ENCODE data around the gene MIB1.

The MIB1 gene

DNA sequence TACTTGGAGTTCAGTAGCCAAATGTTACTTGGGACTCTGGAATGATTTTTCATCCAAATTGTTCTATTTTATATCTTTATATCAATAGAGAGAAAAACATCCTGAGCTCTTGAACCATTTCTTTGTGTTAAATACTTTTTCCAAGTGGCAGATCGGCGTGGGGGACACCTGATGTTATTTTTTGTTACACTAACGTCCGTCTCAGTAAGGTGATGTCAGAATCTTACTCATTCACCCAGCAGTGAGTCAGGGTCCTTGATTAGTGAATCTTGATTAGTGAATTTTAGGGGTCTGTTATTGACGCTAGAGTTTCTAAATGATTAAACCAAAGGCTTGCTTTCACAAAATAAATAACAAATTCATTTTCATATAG is 1.7 kb downstream of the MIB1 start:
- 20 to 21% methylated on average over 4 of the region's 5 CpGs for WGBS, 2 experiments
- H3K27ac ChIP-seq (ENCODE audit: insufficient read depth, low read depth, low read length, poor library complexity, severe bottlenecking) = no peak overlapping the region

DNA sequence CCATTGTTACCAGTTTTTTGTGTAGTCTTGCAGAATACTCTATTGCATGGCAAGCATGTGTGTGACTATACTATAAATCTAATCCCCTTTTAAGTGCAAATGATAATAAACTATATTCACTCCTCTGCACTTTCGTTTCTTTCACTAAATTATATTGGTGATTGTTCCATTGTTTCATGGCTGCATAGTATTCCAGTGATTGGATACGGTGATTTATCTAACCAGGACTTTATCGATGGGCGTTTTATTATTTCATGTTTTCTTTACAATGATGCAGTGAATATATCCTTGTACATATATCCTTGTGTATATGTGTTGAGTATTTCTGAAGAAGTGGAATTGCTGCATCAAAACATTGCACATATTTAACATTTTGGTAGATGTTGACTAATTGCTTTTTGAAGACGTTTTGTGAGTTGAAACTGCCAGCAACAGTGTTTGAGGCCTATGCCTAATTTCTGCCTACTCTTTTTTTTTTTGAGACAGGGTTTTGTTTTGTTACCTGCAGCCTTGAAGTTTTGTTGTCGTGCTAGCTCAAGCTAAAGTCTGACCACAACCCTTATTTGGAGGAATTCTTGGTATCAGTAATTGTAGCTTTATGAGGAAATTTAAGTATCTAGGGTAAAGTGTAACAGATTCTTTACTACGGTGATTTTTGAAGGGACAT is 2.7 kb downstream of the MIB1 start:
- no peaks in the 10 kb centered on the region for H3K27me3 ChIP-seq (ENCODE audit: control insufficient read depth, insufficient read depth, low read length, poor library complexity, severe bottlenecking)
- H3K27ac ChIP-seq (ENCODE audit: insufficient read depth, low read depth, low read length, poor library complexity, severe bottlenecking) = no peak overlapping the region
- H3K36me3 ChIP-seq (ENCODE audit: control insufficient read depth, insufficient read depth, low read length) = no peaks in the 10 kb centered on the region
- H3K4me1 ChIP-seq (ENCODE audit: control insufficient read depth, insufficient read depth, low read length) = peaks cover 8% of the 10 kb centered on the region
- no peaks in the 10 kb centered on the region for H3K9me3 ChIP-seq (ENCODE audit: control insufficient read depth, low read length)
- 91 to 92% methylated on average over 7 of the region's 7 CpGs for WGBS, 2 experiments
- peak overlapping the region; percentile 94 for H3K4me3 ChIP-seq (ENCODE audit: insufficient read depth, low read depth, low read length)

More for the DNA sequence above, 1.7 kb downstream of the MIB1 start:
- Histone ChIP-seq H3K27me3 (ENCODE audit: control insufficient read depth, insufficient read depth, low read length, poor library complexity, severe bottlenecking) (no peaks in the 10 kb centered on the region), H3K4me1 (ENCODE audit: control insufficient read depth, insufficient read depth, low read length) (peaks cover 8% of the 10 kb centered on the region), H3K9me3 (ENCODE audit: control insufficient read depth, low read length) (no peaks in the 10 kb centered on the region), H3K36me3 (ENCODE audit: control insufficient read depth, insufficient read depth, low read length) (no peaks in the 10 kb centered on the region), H3K4me3 (ENCODE audit: insufficient read depth, low read depth, low read length) (peak overlapping the region; percentile 94)

DNA sequence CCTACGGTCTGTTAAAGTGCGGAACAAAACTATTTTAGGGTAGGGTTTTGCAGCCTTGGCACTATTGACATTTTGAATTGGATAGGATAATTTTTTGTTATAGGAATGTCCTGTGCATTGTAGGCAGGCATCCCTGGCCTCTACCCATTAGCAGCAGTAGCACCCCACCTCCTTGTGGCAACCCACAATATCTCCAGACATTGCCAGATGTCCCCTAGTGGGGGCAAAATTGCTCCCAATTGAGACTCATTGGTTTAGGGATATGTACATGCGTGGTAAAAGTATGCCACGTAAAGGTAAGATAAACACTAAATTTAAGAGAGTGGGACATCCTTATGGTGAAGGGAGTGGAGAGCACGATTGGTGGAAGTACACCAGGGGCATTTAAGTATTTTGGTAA is 4.6 kb downstream of the MIB1 start:
- Histone ChIP-seq H3K4me1 (ENCODE audit: control insufficient read depth, insufficient read depth, low read length) (peaks cover 8% of the 10 kb centered on the region), H3K27me3 (ENCODE audit: control insufficient read depth, insufficient read depth, low read length, poor library complexity, severe bottlenecking) (no peaks in the 10 kb centered on the region), H3K4me3 (ENCODE audit: insufficient read depth, low read depth, low read length) (no peak overlapping the region), H3K9me3 (ENCODE audit: control insufficient read depth, low read length) (no peaks in the 10 kb centered on the region), H3K36me3 (ENCODE audit: control insufficient read depth, insufficient read depth, low read length) (no peaks in the 10 kb centered on the region), H3K27ac (ENCODE audit: insufficient read depth, low read depth, low read length, poor library complexity, severe bottlenecking) (no peak overlapping the region)
- 97% methylated on average over 5 of the region's 5 CpGs for WGBS, 2 experiments

DNA sequence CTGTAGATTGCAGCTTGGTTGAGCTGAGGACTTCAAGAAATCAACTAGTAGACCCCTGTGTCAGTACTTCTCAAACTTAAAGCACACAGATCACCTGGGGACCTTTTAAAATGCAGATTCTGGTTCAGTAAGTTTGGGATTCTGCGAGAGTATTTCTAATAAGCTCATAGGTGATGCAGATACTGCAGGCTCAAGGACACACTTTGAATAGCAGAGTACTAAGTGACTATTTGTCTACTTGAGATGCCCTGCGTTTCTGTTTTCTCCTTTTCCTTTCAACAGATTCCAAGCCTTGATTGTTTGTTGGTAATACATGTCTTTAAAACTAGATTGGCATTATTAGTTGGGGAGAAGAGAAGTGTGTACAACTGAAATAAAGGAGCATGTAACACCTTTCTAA is 6.7 kb downstream of the MIB1 start:
- Histone ChIP-seq H3K9me3 (ENCODE audit: control insufficient read depth, low read length) (no peaks in the 10 kb centered on the region), H3K4me3 (ENCODE audit: insufficient read depth, low read depth, low read length) (no peak overlapping the region)
- WGBS, 2 experiments = 69 to 77% methylated on average over 2 of the region's 2 CpGs

DNA sequence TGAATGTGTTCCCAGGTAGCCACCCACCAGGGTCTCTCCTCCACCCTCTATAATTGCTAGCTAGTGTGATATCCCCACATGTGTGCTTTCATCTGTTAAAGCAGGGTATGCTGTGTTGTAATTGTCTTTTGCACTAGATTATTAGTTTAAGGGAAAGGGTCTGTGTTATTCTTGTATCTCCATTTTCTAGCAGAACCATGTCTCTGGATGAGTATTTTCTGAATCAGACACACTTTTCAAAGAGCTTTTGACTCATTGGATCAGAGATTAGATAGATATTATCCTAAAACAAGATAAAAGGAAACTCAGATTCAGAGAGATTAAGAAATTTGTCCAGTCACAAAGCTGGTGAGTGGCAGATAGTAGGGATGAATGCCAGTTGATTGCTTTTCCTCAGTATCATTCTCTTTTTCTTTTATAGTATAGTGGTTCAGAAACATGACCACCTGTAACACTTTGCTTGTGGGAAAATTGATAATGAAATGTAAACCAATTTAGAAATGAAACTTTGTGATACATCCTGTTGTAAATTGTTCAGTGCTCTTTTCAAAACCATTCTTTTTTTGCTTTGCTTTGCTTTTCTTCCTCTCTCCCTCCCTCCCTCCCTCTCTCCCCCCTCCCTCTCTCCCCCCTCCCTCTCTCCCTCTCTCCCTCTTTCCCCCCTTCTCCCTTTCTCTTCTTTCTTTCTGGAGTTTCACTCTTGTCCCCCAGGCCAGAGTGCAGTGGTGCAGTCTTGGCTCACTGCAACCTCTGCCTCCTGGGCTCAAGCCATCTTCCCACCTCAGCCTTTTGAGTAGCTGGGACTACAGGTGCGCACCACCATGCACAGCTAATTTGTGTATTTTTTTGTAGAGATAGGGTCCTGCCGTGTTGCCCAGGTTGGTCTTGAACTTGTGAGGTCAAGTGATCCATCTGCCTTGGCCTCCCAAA is 7.4 kb downstream of the MIB1 start:
- no peaks in the 10 kb centered on the region for H3K36me3 ChIP-seq (ENCODE audit: control insufficient read depth, insufficient read depth, low read length)
- no peaks in the 10 kb centered on the region for H3K9me3 ChIP-seq (ENCODE audit: control insufficient read depth, low read length)
- H3K4me3 ChIP-seq (ENCODE audit: insufficient read depth, low read depth, low read length) = no peak overlapping the region
- 90 to 91% methylated on average over 2 of the region's 2 CpGs for WGBS, 2 experiments
- H3K4me1 ChIP-seq (ENCODE audit: control insufficient read depth, insufficient read depth, low read length) = peaks cover 6% of the 10 kb centered on the region
- H3K27ac ChIP-seq (ENCODE audit: insufficient read depth, low read depth, low read length, poor library complexity, severe bottlenecking) = no peak overlapping the region
- no peaks in the 10 kb centered on the region for H3K27me3 ChIP-seq (ENCODE audit: control insufficient read depth, insufficient read depth, low read length, poor library complexity, severe bottlenecking)

More for the DNA sequence above, 6.7 kb downstream of the MIB1 start:
- H3K36me3 ChIP-seq (ENCODE audit: control insufficient read depth, insufficient read depth, low read length) = no peaks in the 10 kb centered on the region
- peaks cover 8% of the 10 kb centered on the region for H3K4me1 ChIP-seq (ENCODE audit: control insufficient read depth, insufficient read depth, low read length)
- no peak overlapping the region for H3K27ac ChIP-seq (ENCODE audit: insufficient read depth, low read depth, low read length, poor library complexity, severe bottlenecking)
- no peaks in the 10 kb centered on the region for H3K27me3 ChIP-seq (ENCODE audit: control insufficient read depth, insufficient read depth, low read length, poor library complexity, severe bottlenecking)

DNA sequence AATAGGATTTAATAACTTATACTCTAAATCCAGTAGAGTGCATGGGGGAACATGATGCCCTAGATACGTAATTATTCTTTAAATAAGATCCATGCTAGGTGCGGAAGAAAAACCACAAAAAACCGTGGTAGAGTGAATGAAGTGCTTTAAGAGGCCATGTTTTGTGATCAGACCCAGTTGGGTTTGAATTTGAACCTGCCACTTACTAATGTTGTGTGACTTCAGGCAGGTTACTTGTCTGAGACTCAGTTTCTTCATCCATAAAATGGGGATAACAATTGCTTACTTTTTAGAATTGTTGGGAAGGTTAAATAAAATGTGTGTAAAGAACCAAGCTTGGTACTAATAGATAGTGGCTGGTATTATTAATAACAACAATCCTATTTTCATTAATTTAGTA is 17.2 kb downstream of the MIB1 start:
- WGBS, 2 experiments = 98 to 100% methylated on average over 3 of the region's 3 CpGs
- Histone ChIP-seq H3K4me3 (ENCODE audit: insufficient read depth, low read depth, low read length) (no peak overlapping the region), H3K36me3 (ENCODE audit: control insufficient read depth, insufficient read depth, low read length) (no peaks in the 10 kb centered on the region)

DNA sequence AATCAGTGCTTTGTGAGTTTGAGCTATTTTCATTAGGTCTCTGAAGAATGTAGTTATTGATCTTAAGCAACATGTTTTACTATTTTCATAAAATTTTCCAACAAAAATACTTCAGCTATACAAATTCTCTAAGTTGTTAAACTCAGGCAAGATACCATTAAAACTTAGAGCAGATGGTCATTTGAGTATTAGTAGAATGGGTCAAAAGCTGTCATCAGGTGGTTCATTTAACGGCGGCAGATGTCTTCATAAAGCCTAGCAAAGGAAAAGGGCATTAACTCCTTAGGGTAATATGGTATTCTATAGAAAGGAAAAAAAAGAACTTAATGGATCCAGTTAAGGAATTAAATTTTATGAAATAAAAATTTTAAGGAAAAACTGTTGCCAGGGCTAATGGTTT is 19.2 kb downstream of the MIB1 start:
- Histone ChIP-seq H3K9me3 (ENCODE audit: control insufficient read depth, low read length) (no peaks in the 10 kb centered on the region), H3K27ac (ENCODE audit: insufficient read depth, low read depth, low read length, poor library complexity, severe bottlenecking) (peak overlapping the region; percentile 38), H3K36me3 (ENCODE audit: control insufficient read depth, insufficient read depth, low read length) (no peaks in the 10 kb centered on the region), H3K4me3 (ENCODE audit: insufficient read depth, low read depth, low read length) (no peak overlapping the region), H3K27me3 (ENCODE audit: control insufficient read depth, insufficient read depth, low read length, poor library complexity, severe bottlenecking) (no peaks in the 10 kb centered on the region), H3K4me1 (ENCODE audit: control insufficient read depth, insufficient read depth, low read length) (no peaks in the 10 kb centered on the region)
- 94% methylated on average over 2 of the region's 2 CpGs for WGBS, 2 experiments

More for the DNA sequence above, 17.2 kb downstream of the MIB1 start:
- no peak overlapping the region for H3K27ac ChIP-seq (ENCODE audit: insufficient read depth, low read depth, low read length, poor library complexity, severe bottlenecking)
- no peaks in the 10 kb centered on the region for H3K27me3 ChIP-seq (ENCODE audit: control insufficient read depth, insufficient read depth, low read length, poor library complexity, severe bottlenecking)
- H3K4me1 ChIP-seq (ENCODE audit: control insufficient read depth, insufficient read depth, low read length) = no peaks in the 10 kb centered on the region
- no peaks in the 10 kb centered on the region for H3K9me3 ChIP-seq (ENCODE audit: control insufficient read depth, low read length)

DNA sequence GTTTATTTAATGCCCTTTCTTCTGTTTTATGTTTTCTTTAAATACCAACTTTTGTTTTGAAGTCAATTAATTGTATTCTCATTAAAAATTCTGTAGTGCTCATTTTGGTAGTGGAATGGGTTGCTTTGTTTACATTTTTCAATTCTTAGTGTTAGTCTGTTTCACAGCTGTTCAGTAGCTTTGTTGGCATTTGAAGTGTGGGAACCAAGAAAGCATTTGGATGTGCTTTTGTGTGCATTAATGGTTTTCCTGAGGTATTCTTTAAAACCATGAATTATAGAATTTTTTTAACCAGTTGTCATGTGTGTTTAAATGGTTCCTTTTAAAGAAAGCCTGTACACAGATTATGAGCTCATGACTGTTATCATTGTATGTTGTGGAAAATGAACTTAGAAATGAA is 19.7 kb downstream of the MIB1 start:
- Histone ChIP-seq H3K4me3 (ENCODE audit: insufficient read depth, low read depth, low read length) (no peak overlapping the region), H3K27me3 (ENCODE audit: control insufficient read depth, insufficient read depth, low read length, poor library complexity, severe bottlenecking) (no peaks in the 10 kb centered on the region), H3K9me3 (ENCODE audit: control insufficient read depth, low read length) (no peaks in the 10 kb centered on the region), H3K27ac (ENCODE audit: insufficient read depth, low read depth, low read length, poor library complexity, severe bottlenecking) (no peak overlapping the region), H3K36me3 (ENCODE audit: control insufficient read depth, insufficient read depth, low read length) (no peaks in the 10 kb centered on the region), H3K4me1 (ENCODE audit: control insufficient read depth, insufficient read depth, low read length) (no peaks in the 10 kb centered on the region)

DNA sequence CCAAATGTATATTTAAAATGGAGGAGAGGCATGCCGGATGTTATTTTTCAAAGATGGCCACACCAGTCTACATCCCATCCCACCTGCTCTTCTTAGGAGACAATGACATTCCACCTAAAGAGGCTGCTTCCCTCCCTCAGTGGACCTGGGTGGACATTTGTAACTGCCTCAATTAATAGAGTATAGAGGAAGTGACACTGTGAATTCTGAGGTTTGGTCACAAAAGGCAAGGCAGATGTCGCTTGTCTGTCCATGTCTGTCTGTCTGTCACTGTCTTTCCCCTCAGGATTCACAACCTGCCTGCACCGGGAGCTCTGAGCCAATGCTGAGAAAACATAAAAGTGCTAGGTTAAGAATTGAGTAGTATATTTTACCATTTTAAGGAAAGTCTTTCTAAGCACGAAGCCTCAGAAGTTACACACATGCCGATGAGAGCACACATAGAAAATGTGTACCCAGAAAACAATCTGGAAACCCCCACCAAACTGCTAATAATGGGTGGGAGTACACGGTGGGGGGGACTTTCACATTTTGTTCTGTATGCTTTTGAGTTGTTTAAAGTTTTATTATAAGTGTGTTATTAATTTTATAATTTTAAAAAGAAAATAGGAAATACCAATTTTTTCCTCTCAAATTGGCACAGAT is 21.0 kb downstream of the MIB1 start:
- no peaks in the 10 kb centered on the region for H3K9me3 ChIP-seq (ENCODE audit: control insufficient read depth, low read length)
- peak overlapping the region; percentile 37 for H3K27ac ChIP-seq (ENCODE audit: insufficient read depth, low read depth, low read length, poor library complexity, severe bottlenecking)
- 94 to 95% methylated on average over 4 to 6 of the region's 6 CpGs for WGBS, 2 experiments
- H3K4me1 ChIP-seq (ENCODE audit: control insufficient read depth, insufficient read depth, low read length) = no peaks in the 10 kb centered on the region
- H3K36me3 ChIP-seq (ENCODE audit: control insufficient read depth, insufficient read depth, low read length) = peaks cover 1% of the 10 kb centered on the region
- no peaks in the 10 kb centered on the region for H3K27me3 ChIP-seq (ENCODE audit: control insufficient read depth, insufficient read depth, low read length, poor library complexity, severe bottlenecking)
- H3K4me3 ChIP-seq (ENCODE audit: insufficient read depth, low read depth, low read length) = no peak overlapping the region

DNA sequence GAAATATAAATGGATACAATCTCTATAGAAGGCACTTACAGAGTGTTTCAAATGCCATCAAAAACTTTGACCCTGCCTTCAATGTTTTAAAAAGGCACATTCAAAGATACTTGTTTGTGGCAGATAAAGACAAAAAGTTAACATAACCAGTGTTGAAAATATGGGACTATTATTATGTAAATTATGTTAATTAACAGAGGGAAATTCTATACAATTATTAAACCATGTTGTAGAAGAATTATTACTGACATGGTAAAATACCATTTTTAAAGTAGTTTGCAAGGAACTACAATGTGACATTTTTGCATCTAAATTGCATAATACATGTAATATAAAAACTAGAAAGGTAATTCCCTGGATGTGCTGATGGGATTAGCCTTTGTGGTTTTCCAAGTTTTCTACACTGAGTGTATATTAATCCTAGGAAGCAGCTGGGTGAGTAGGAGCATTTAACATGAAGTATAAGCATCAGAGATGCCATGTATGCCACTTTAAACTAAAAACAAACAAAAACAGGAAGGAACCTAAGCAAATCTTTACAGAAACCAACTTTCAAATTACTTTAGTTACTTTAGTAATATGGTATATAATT is 21.7 kb downstream of the MIB1 start:
- H3K4me1 ChIP-seq (ENCODE audit: control insufficient read depth, insufficient read depth, low read length) = no peaks in the 10 kb centered on the region
- no peaks in the 10 kb centered on the region for H3K27me3 ChIP-seq (ENCODE audit: control insufficient read depth, insufficient read depth, low read length, poor library complexity, severe bottlenecking)
- no peak overlapping the region for H3K27ac ChIP-seq (ENCODE audit: insufficient read depth, low read depth, low read length, poor library complexity, severe bottlenecking)
- H3K4me3 ChIP-seq (ENCODE audit: insufficient read depth, low read depth, low read length) = no peak overlapping the region
- no peaks in the 10 kb centered on the region for H3K9me3 ChIP-seq (ENCODE audit: control insufficient read depth, low read length)
- H3K36me3 ChIP-seq (ENCODE audit: control insufficient read depth, insufficient read depth, low read length) = peaks cover 8% of the 10 kb centered on the region
